Lower leg skin (tissue), 4 donors: ENCODE data around the gene TSEN2. TPM values are rescaled to one million over a fixed set of nuclear protein-coding genes. Genes with fewer than 3 reads are reported as not detected.

ENCODE experiments used
- DNase-seq, 2 donors: peaks; one replicate each; pipeline ENCODE4 v3.0.0-alpha.2; 2019; ENCODE audit warnings: low spot score in 2 of 2
- H3K4me3 ChIP-seq: fragments of 200-600 bp; sonication (generic); 2 replicates; pipeline ENCODE4 v1.5.1; 2017; ENCODE audit warnings: mild to moderate bottlenecking, low read depth; ENCODE audit not compliant: poor library complexity, severe bottlenecking
- POLR2A ChIP-seq, 2 donors: fragments of 450-650 bp; IDR thresholded peaks; one replicate each; pipeline ENCODE4 v1.6.1; 2016 to 2017; ENCODE audit warnings: antibody characterized with exemption in 2 of 2, mild to moderate bottlenecking in 1 of 2, moderate library complexity in 1 of 2
- WGBS, 2 donors: methylation state at CpG; one replicate each; pipeline ENCODE4 v1.1.5; 2018; 5-methylcytosine and 5-hydroxymethylcytosine counted together
- intact Hi-C: fragments of 100-400 bp; cut with DNase I; formaldehyde crosslinking; loops from one replicate; pipeline ENCODE4 v1.15.0; 2023; ENCODE audit warnings: low total_unique reads
- total RNA-seq, 4 donors: library from RNA; depleted of rRNA; stranded (reverse); fragments of >200 nt; gene quantifications; one replicate each; pipeline ENCODE4 v1.1.0, GENCODE V29; 2016
- TF ChIP-seq, protein P1 (sequence below), 3 donors: fragments of 450-650 bp; IDR thresholded peaks; one replicate each; pipeline ENCODE4 v1.5.1; 2016; ENCODE audit warnings: antibody characterized with exemption in 3 of 3, mild to moderate bottlenecking in 3 of 3, moderate library complexity in 2 of 3

Gene TSEN2
- total RNA-seq, 4 donors from 2014 or later = 7.8 to 17.8 (median 12.7) TPM

DNA sequence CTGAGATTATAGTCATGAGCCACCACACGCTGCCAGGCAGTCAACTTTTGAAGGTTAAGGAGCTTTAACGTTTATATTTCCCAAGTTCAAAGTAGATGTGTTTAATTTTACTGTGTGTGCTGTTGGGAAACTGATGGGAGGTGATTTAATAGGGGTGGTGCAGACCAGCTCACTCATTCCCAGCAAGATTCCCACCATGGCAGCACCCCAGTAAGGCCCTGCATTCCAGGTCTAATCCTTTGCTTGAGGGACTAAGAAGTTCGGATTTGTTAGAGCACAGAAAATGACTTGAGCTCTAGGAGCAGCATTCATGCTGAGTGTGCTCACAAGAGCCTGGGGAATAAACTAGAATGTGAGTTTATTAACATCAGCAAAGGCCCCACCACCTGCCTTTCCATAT is 25.2 kb downstream of the TSEN2 start:
- DNase-seq = no peak
- intact Hi-C loops = no loop called here
- TF ChIP-seq, protein P1, sequence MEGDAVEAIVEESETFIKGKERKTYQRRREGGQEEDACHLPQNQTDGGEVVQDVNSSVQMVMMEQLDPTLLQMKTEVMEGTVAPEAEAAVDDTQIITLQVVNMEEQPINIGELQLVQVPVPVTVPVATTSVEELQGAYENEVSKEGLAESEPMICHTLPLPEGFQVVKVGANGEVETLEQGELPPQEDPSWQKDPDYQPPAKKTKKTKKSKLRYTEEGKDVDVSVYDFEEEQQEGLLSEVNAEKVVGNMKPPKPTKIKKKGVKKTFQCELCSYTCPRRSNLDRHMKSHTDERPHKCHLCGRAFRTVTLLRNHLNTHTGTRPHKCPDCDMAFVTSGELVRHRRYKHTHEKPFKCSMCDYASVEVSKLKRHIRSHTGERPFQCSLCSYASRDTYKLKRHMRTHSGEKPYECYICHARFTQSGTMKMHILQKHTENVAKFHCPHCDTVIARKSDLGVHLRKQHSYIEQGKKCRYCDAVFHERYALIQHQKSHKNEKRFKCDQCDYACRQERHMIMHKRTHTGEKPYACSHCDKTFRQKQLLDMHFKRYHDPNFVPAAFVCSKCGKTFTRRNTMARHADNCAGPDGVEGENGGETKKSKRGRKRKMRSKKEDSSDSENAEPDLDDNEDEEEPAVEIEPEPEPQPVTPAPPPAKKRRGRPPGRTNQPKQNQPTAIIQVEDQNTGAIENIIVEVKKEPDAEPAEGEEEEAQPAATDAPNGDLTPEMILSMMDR (IDR thresholded peaks at IDR 0.05) = no peak
- TF ChIP-seq POLR2A (IDR thresholded peaks at IDR 0.05) = no peak
- WGBS, 2 donors = 78 to 82% methylated on average over 3 of the region's 3 CpGs
- no peak overlapping the region for H3K4me3 ChIP-seq

DNA sequence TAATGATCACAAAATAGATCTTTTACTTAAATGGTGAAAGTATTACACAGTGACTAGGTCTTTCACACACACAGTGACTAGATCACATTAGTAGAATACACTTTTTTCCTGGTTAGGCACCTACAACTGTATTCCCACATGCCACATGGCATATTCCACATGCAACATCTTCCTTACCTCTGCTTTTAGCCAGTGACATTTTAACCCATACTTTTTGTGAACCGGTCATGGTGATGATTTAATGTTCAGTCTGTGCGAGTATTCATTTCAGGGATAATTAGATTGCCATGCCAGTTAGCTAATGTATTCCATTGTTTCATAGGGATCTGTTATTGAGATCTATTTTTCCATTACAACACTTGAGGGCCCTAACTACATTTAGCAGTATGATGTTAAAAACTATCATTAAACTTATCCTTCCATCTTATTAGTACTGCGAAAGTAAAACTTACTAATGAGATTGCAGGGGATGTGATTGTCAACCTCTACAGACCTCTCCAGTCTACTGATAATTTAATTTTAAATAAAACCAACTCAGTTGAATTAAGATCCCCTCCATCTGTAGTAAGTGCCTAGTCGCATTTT is 28.3 kb downstream of the TSEN2 start:
- TF ChIP-seq POLR2A (IDR thresholded peaks at IDR 0.05) = no peak
- TF ChIP-seq, protein P1 (IDR thresholded peaks at IDR 0.05) = no peak

GRCh38 chr3:12513694-12514446 is 29.6 kb downstream of the TSEN2 start:
- intact Hi-C loops = no loop called here
- 90 to 97% methylated on average over 5 of the region's 5 CpGs for WGBS, 2 donors
- no peak for DNase-seq
- TF ChIP-seq, protein P1 (IDR thresholded peaks at IDR 0.05) = no peak
- no peak for TF ChIP-seq POLR2A (IDR thresholded peaks at IDR 0.05)
- no peak overlapping the region for H3K4me3 ChIP-seq

More for the DNA sequence above, 28.3 kb downstream of the TSEN2 start:
- no peak overlapping the region for H3K4me3 ChIP-seq
- WGBS, 2 donors = 91 to 93% methylated on average over 4 of the region's 4 CpGs
- intact Hi-C loops = no loop called here
- DNase-seq = no peak

- no peak for DNase-seq
- no peak overlapping the region for H3K4me3 ChIP-seq
- TF ChIP-seq, protein P1 (IDR thresholded peaks at IDR 0.05) = no peak
- no peak for TF ChIP-seq POLR2A (IDR thresholded peaks at IDR 0.05)
- intact Hi-C loops = no loop called here
Observed at GRCh38 chr3:12515631-12516030, 31.4 kb downstream of the TSEN2 start.

GRCh38 chr3:12516873-12517272 is 32.6 kb downstream of the TSEN2 start:
- intact Hi-C loops = no loop called here
- no peak overlapping the region for H3K4me3 ChIP-seq
- TF ChIP-seq POLR2A (IDR thresholded peaks at IDR 0.05) = no peak
- TF ChIP-seq, protein P1 (IDR thresholded peaks at IDR 0.05) = no peak
- DNase-seq = no peak
- WGBS, 2 donors = 95 to 96% methylated on average over 11 of the region's 11 CpGs
